Activated naive CD8-positive, alpha-beta T cell treated with anti-CD3 and anti-CD28 coated beads for 36 hours (primary cell): ENCODE measurements around the gene TAF11L7. TPM values are rescaled to one million over a fixed set of nuclear protein-coding genes. Genes with fewer than 3 reads are reported as not detected.

Source experiments
- total RNA-seq, 2 experiments: library from RNA; stranded (reverse); gene quantifications; one replicate each; pipeline ENCODE4 v1.2.3, GENCODE V29; 2021

TAF11L7 gene
- total RNA-seq, 2 experiments from 2014 or later = not detected

Other genes with a start within 250 kb of the TAF11L7 start
- gene TAF11L2, start 87.5 kb downstream of the TAF11L7 start, total RNA-seq = not detected
- not detected for gene TAF11L3, start 67.4 kb downstream of the TAF11L7 start, total RNA-seq
- gene TAF11L4, start 64.0 kb downstream of the TAF11L7 start, total RNA-seq = not detected
- not detected for gene TAF11L5, start 60.5 kb downstream of the TAF11L7 start, total RNA-seq
- not detected for gene TAF11L6, start 57.1 kb downstream of the TAF11L7 start, total RNA-seq
- gene TAF11L8, start 5.2 kb upstream of the TAF11L7 start, total RNA-seq = not detected
- gene TAF11L9, start 8.6 kb upstream of the TAF11L7 start, total RNA-seq = not detected
- gene TAF11L10, start 12.1 kb upstream of the TAF11L7 start, total RNA-seq = not detected
- gene TAF11L11, start 18.4 kb upstream of the TAF11L7 start, total RNA-seq = not detected
- not detected for gene TAF11L12, start 24.6 kb upstream of the TAF11L7 start, total RNA-seq
- not detected for gene TAF11L13, start 46.3 kb upstream of the TAF11L7 start, total RNA-seq
- not detected for gene TAF11L14, start 48.7 kb upstream of the TAF11L7 start, total RNA-seq